Trophoblast cell (in vitro differentiated cells and primary cell): Measurements from ENCODE around the gene DMXL2.

Source experiments
- DNase-seq, 2 donors: peaks; one replicate each; pipeline ENCODE4 v3.0.0-alpha.2; 2016
- H2AFZ ChIP-seq: 2 replicates; pipeline ENCODE4 v1.6.1; 2013; ENCODE audit warnings: low read length, moderate library complexity, mild to moderate bottlenecking; ENCODE audit not compliant: insufficient read depth, poor library complexity
- H2AK5ac ChIP-seq: 2 replicates; pipeline ENCODE4 v1.6.1; 2013; ENCODE audit warnings: mild to moderate bottlenecking, low read length
- H2BK120ac ChIP-seq: 2 replicates; pipeline ENCODE4 v1.6.1; 2013; ENCODE audit warnings: low read length, mild to moderate bottlenecking, moderate library complexity; ENCODE audit not compliant: insufficient read depth, poor library complexity
- H2BK12ac ChIP-seq: 2 replicates; pipeline ENCODE4 v1.6.1; 2013; ENCODE audit warnings: mild to moderate bottlenecking, low read length, moderate library complexity
- H2BK5ac ChIP-seq: 2 replicates; pipeline ENCODE4 v1.6.1; 2013; ENCODE audit warnings: low read length, low read depth, moderate library complexity, mild to moderate bottlenecking; ENCODE audit not compliant: poor library complexity
- H3K14ac ChIP-seq: 2 replicates; pipeline ENCODE4 v1.6.1; 2013; ENCODE audit warnings: mild to moderate bottlenecking, low read length
- H3K18ac ChIP-seq: 2 replicates; pipeline ENCODE4 v1.6.1; 2013; ENCODE audit warnings: mild to moderate bottlenecking, low read length
- H3K23ac ChIP-seq: 2 replicates; pipeline ENCODE4 v1.6.1; 2013; ENCODE audit warnings: low read length
- H3K27ac ChIP-seq: 2 replicates; pipeline ENCODE4 v1.5.1; 2013; ENCODE audit warnings: low read depth, mild to moderate bottlenecking, inconsistent platforms, low read length, moderate library complexity
- H3K27me3 ChIP-seq: 2 replicates; pipeline ENCODE4 v1.6.1; 2013; ENCODE audit warnings: inconsistent platforms, mild to moderate bottlenecking, low read length, moderate library complexity; ENCODE audit not compliant: insufficient read depth
- H3K36me3 ChIP-seq, 2 experiments: 1 replicate in 1 of 2; 2 replicates in 1 of 2; pipeline ENCODE4 v1.6.1; 2013; ENCODE audit warnings: low read length in 2 of 2, mild to moderate bottlenecking in 2 of 2, moderate library complexity in 1 of 2; ENCODE audit not compliant: insufficient read depth in 2 of 2, control insufficient read depth in 1 of 2
- H3K4ac ChIP-seq: 2 replicates; pipeline ENCODE4 v1.6.1; 2013; ENCODE audit warnings: low read depth, mild to moderate bottlenecking, low read length, moderate library complexity
- H3K4me1 ChIP-seq, 2 experiments: 1 replicate in 1 of 2; 2 replicates in 1 of 2; pipeline ENCODE4 v1.6.1; 2013; ENCODE audit warnings: low read length in 2 of 2, mild to moderate bottlenecking in 2 of 2, moderate library complexity in 1 of 2; ENCODE audit not compliant: insufficient read depth in 2 of 2, control insufficient read depth in 1 of 2
- H3K4me2 ChIP-seq: 2 replicates; pipeline ENCODE4 v1.6.1; 2013; ENCODE audit warnings: inconsistent platforms, mild to moderate bottlenecking, low read length, moderate library complexity
- H3K4me3 ChIP-seq: 2 replicates; pipeline ENCODE4 v1.5.1; 2013; ENCODE audit warnings: mild to moderate bottlenecking, low read depth, low read length, inconsistent platforms
- H3K79me1 ChIP-seq: one replicate; pipeline ENCODE4 v1.6.1; 2013; ENCODE audit warnings: low read length
- H3K79me2 ChIP-seq: 2 replicates; pipeline ENCODE4 v1.6.1; 2013; ENCODE audit warnings: low read length, mild to moderate bottlenecking; ENCODE audit not compliant: control insufficient read depth, insufficient read depth, poor library complexity
- H3K9ac ChIP-seq: 2 replicates; pipeline ENCODE4 v1.6.1; 2013; ENCODE audit warnings: mild to moderate bottlenecking, low read length
- H3K9me3 ChIP-seq: 2 replicates; pipeline ENCODE4 v1.6.1; 2013; ENCODE audit warnings: low read depth, mild to moderate bottlenecking, control low read depth, inconsistent platforms, low read length; ENCODE audit not compliant: insufficient read depth
- H4K12ac ChIP-seq: 2 replicates; pipeline ENCODE4 v1.6.1; 2013; ENCODE audit warnings: low read depth, mild to moderate bottlenecking, low read length, moderate library complexity
- H4K8ac ChIP-seq: 2 replicates; pipeline ENCODE4 v1.6.1; 2013; ENCODE audit warnings: low read depth, mild to moderate bottlenecking, low read length, moderate library complexity
- H4K91ac ChIP-seq: one replicate; pipeline ENCODE4 v1.6.1; 2013; ENCODE audit warnings: low read depth, mild to moderate bottlenecking, low read length, moderate library complexity
- WGBS: extraction: QIAGEN DNeasy Blood & Tissue Kit; methylation state at CpG from one replicate; pipeline ENCODE4 v1.1.7; 2013; ENCODE audit warnings: missing lambda C conversion rate; ENCODE audit not compliant: insufficient read length, insufficient coverage; ENCODE audit errors: extremely low coverage; 5-methylcytosine and 5-hydroxymethylcytosine counted together

Gene DMXL2

DNA sequence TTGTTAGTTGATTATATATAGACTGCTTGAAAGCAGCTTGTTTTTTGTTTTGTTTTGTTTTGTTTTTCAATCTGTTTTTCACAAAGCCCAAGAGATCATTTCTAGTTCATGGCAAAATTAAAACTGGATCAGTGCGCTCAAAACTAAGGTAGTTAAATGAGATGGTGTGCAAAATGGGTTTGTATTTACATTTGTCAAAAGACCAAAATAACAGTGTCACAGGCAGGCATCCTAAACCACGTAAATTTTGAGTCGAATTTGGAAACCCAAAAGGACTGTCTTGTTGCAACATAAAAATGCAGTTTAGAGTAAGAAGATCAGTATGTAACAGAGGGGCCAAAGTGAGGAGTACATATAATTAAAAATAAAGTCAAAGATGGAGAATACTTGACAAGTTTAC lies 2.4 kb downstream of the DMXL2 start:
- Histone ChIP-seq H3K27me3 (no peaks in the 10 kb centered on the region), H3K18ac (no peak overlapping the region), H2BK12ac (no peak overlapping the region), H2AFZ (no peak overlapping the region), H3K4me3 (no peak overlapping the region), H3K79me1 (peaks cover 9% of the 10 kb centered on the region), H3K36me3 (no peaks in the 10 kb centered on the region), H2BK5ac (no peak overlapping the region), H3K9me3 (no peaks in the 10 kb centered on the region), H2BK120ac (no peak overlapping the region), H3K27ac (no peak overlapping the region), H3K23ac (no peak overlapping the region), H3K14ac (no peak overlapping the region), H3K4me2 (no peak overlapping the region), H3K4ac (no peak overlapping the region), H4K12ac (no peak overlapping the region), H3K9ac (no peak overlapping the region), H3K79me2 (peaks cover 5% of the 10 kb centered on the region), H2AK5ac (no peak overlapping the region), H4K8ac (no peak overlapping the region), H3K4me1 (no peaks in the 10 kb centered on the region), H4K91ac (no peak overlapping the region)
- no peak for DNase-seq
- WGBS = no CpG with 5 or more reads among the region's 3 CpGs

DNA sequence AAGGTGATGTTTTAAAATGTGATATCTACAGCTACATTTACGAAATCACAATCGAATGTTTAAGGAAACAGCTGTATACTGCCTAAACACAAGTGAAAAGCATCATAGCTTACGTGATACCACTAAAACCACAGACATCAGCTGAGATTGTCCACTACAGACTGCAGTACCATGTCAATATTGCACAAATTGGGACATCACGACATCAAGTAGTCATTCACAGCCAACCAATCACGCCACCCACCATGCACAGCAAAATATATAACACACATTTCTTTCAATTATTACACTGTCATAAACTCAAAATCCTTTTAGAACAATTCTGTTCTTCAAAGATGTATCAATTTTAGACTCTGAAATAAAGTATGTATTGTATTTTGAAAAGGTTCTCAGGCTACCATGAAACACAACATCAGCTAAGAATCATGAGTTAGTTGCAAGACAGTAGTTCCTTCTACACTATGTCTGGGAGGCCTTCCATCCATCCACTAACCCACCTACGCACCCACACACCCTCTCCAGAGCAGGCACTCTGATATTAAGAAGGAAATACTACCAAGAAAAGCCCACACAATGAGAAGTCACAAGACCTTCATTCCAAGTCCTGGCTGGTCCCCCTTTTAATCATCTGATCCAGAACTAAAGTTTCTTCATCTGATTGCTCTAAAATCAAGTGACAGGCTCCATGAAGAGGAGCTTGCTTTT lies 3.1 kb downstream of the DMXL2 start:
- no peak overlapping the region for H2BK12ac ChIP-seq
- H3K36me3 ChIP-seq = no peaks in the 10 kb centered on the region
- H3K4ac ChIP-seq = no peak overlapping the region
- H3K14ac ChIP-seq = no peak overlapping the region
- no peak overlapping the region for H3K9ac ChIP-seq
- no CpG with 5 or more reads among the region's 6 CpGs for WGBS
- no peak overlapping the region for H3K23ac ChIP-seq
- no peak overlapping the region for H2BK120ac ChIP-seq
- no peaks in the 10 kb centered on the region for H3K9me3 ChIP-seq
- H3K27ac ChIP-seq = no peak overlapping the region
- H2BK5ac ChIP-seq = no peak overlapping the region
- H4K91ac ChIP-seq = no peak overlapping the region
- no peaks in the 10 kb centered on the region for H3K4me1 ChIP-seq
- no peak overlapping the region for H4K12ac ChIP-seq
- H4K8ac ChIP-seq = no peak overlapping the region
- H3K4me3 ChIP-seq = no peak overlapping the region
- H2AK5ac ChIP-seq = no peak overlapping the region
- H3K4me2 ChIP-seq = no peak overlapping the region
- H3K79me1 ChIP-seq = peaks cover 9% of the 10 kb centered on the region
- no peak overlapping the region for H3K18ac ChIP-seq
- peaks cover 5% of the 10 kb centered on the region for H3K79me2 ChIP-seq
- peak in 1 of 2 donors; percentile 41 for DNase-seq
- no peak overlapping the region for H2AFZ ChIP-seq
- no peaks in the 10 kb centered on the region for H3K27me3 ChIP-seq

- Histone ChIP-seq H3K4me1 (no peaks in the 10 kb centered on the region), H2AFZ (no peak overlapping the region), H3K27ac (no peak overlapping the region), H2AK5ac (no peak overlapping the region), H3K79me2 (peaks cover 5% of the 10 kb centered on the region), H3K4ac (no peak overlapping the region), H2BK120ac (no peak overlapping the region), H3K14ac (no peak overlapping the region), H3K9me3 (no peaks in the 10 kb centered on the region), H3K79me1 (peaks cover 8% of the 10 kb centered on the region), H3K23ac (no peak overlapping the region), H2BK12ac (no peak overlapping the region), H3K27me3 (no peaks in the 10 kb centered on the region), H4K12ac (no peak overlapping the region), H4K8ac (no peak overlapping the region), H2BK5ac (no peak overlapping the region), H3K18ac (no peak overlapping the region), H3K4me3 (no peak overlapping the region), H3K9ac (no peak overlapping the region), H3K4me2 (no peak overlapping the region), H3K36me3 (no peaks in the 10 kb centered on the region), H4K91ac (no peak overlapping the region)
- DNase-seq = no peak
- no CpG with 5 or more reads among the region's 3 CpGs for WGBS
Measured at GRCh38 chr15:51617886-51618285, 4.7 kb downstream of the DMXL2 start.

DNA sequence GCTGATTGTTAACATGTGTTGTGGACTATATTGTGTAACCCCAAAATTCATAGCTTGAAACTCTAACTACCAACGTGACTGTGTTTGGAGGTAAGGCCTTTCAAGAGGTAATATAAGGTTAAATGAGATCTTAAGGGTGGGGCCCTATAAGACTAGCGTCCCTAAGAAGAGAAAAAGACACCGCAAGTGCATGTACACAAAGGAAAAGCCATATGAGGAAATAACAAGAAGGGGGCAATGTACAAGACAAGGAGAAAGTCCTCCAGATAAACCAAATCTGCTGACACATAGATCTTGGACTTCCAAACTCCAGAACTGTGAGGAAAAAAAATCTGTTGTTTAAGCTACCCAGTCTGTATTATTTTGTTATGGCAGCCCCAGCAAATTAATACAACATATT lies 8.6 kb downstream of the DMXL2 start:
- no peaks in the 10 kb centered on the region for H3K9me3 ChIP-seq
- H2AFZ ChIP-seq = no peak overlapping the region
- H3K18ac ChIP-seq = no peak overlapping the region
- no peak for DNase-seq
- no peak overlapping the region for H3K4me2 ChIP-seq
- H3K23ac ChIP-seq = no peak overlapping the region
- no peak overlapping the region for H2BK5ac ChIP-seq
- H3K27ac ChIP-seq = no peak overlapping the region
- no peak overlapping the region for H3K4me3 ChIP-seq
- no peak overlapping the region for H3K4ac ChIP-seq
- H2BK120ac ChIP-seq = no peak overlapping the region
- no peak overlapping the region for H3K14ac ChIP-seq
- no peak overlapping the region for H3K9ac ChIP-seq
- H4K12ac ChIP-seq = no peak overlapping the region
- WGBS = no CpG with 5 or more reads among the region's 3 CpGs
- no peaks in the 10 kb centered on the region for H3K36me3 ChIP-seq
- H2AK5ac ChIP-seq = no peak overlapping the region
- no peaks in the 10 kb centered on the region for H3K4me1 ChIP-seq
- no peaks in the 10 kb centered on the region for H3K27me3 ChIP-seq
- H4K91ac ChIP-seq = no peak overlapping the region
- H2BK12ac ChIP-seq = no peak overlapping the region
- H3K79me1 ChIP-seq = no peaks in the 10 kb centered on the region
- H4K8ac ChIP-seq = no peak overlapping the region
- no peaks in the 10 kb centered on the region for H3K79me2 ChIP-seq
